ENCODE results near the gene HSPA4. TPM values are rescaled to one million over a fixed set of nuclear protein-coding genes. Genes with fewer than 3 reads are reported as not detected.

HSPA4 gene
- total and polyA plus RNA-seq, 2 of the 13 experiments (the other 11 are each of a cell fraction or from before 2014, with no cell fraction given): 36.6 to 231 TPM

GRCh38 chr5:133032852-133033742 lies 18.7 kb upstream of the HSPA4 start (continued):
- TF ChIP-seq KLF6 (CRISPR knock-in tag; IDR thresholded peaks at IDR 0.05): no peak
- no peak for TF ChIP-seq ZNF710 (CRISPR knock-in tag; IDR thresholded peaks at IDR 0.05; ENCODE audit: borderline replicate concordance)
- no peak for TF ChIP-seq TEAD2 (CRISPR knock-in tag; IDR thresholded peaks at IDR 0.05)
- TF ChIP-seq ZGPAT (CRISPR knock-in tag; IDR thresholded peaks at IDR 0.05): no peak
- no peak for TF ChIP-seq JARID2 (CRISPR knock-in tag; IDR thresholded peaks at IDR 0.05; ENCODE audit: insufficient replicate concordance)
- no peak for TF ChIP-seq ZBTB43 (CRISPR knock-in tag; conservative IDR thresholded peaks at IDR 0.05)
- TF ChIP-seq ZNF124 (CRISPR knock-in tag; IDR thresholded peaks at IDR 0.05): no peak
- no peak for TF ChIP-seq PHF8 (CRISPR knock-in tag; IDR thresholded peaks at IDR 0.05)
- TF ChIP-seq HOXA7 (CRISPR knock-in tag; IDR thresholded peaks at IDR 0.05): no peak
- no peak for TF ChIP-seq TRIM24 (CRISPR knock-in tag; IDR thresholded peaks at IDR 0.05)
- TF ChIP-seq ZNF138 (CRISPR knock-in tag; IDR thresholded peaks at IDR 0.05; ENCODE audit: low read depth): no peak
- no peak for TF ChIP-seq MYNN (CRISPR knock-in tag; IDR thresholded peaks at IDR 0.05; ENCODE audit: low read depth)
- TF ChIP-seq RERE (CRISPR knock-in tag; IDR thresholded peaks at IDR 0.05; ENCODE audit: low read depth): no peak
- TF ChIP-seq HES4 (CRISPR knock-in tag; IDR thresholded peaks at IDR 0.05; ENCODE audit: borderline replicate concordance): no peak
- TF ChIP-seq SSRP1 (CRISPR knock-in tag; IDR thresholded peaks at IDR 0.05): no peak
- TF ChIP-seq ZBTB10 (CRISPR knock-in tag; IDR thresholded peaks at IDR 0.05; ENCODE audit: borderline replicate concordance): no peak
